Left lung (tissue), 10 donors: ENCODE results near the gene RYR2. TPM values are rescaled to one million over a fixed set of nuclear protein-coding genes. Genes with fewer than 3 reads are reported as not detected.

Source experiments
- ATAC-seq: fragments of 200-7000 bp; cut with Tn5 transposase; one replicate; pipeline ENCODE4 v1.9.1; 2020; ENCODE audit warnings: moderate library complexity
- DNase-seq, 4 donors: peaks; one replicate each; pipeline ENCODE4 v3.0.0-alpha.2; 2013 to 2020
- H3K27ac ChIP-seq, 2 donors: fragments of 200-600 bp; sonication (generic) in 1 of 2; one replicate each; pipeline versions ENCODE4 v1.5.0 to v1.8.0; 2020 to 2021
- H3K27me3 ChIP-seq, 2 donors: fragments of 200-600 bp; sonication (generic) in 1 of 2; one replicate each; pipeline versions ENCODE4 v1.5.0 to v1.8.0; 2020 to 2021
- H3K36me3 ChIP-seq, 2 donors: fragments of 200-600 bp; sonication (generic) in 1 of 2; one replicate each; pipeline versions ENCODE4 v1.5.0 to v1.8.0; 2020 to 2021
- H3K4me1 ChIP-seq, 2 donors: fragments of 200-600 bp; one replicate each; pipeline ENCODE4 v1.8.0; 2021
- H3K4me3 ChIP-seq, 2 donors: fragments of 200-600 bp; sonication (generic) in 1 of 2; one replicate each; pipeline versions ENCODE4 v1.5.0 to v1.8.0; 2020 to 2021; ENCODE audit warnings: mild to moderate bottlenecking in 1 of 2
- H3K9me3 ChIP-seq, 2 donors: fragments of 200-600 bp; sonication (generic) in 1 of 2; one replicate each; pipeline versions ENCODE4 v1.5.0 to v1.8.0; 2020 to 2021
- CTCF ChIP-seq, 2 donors: fragments of 200-600 bp; sonication (generic) in 1 of 2; IDR thresholded peaks; one replicate each; pipeline versions ENCODE4 v1.5.0 to v1.8.0; 2021; ENCODE audit warnings: antibody characterized with exemption in 2 of 2
- intact Hi-C, 2 donors: fragments of 100-400 bp; cut with DNase I; formaldehyde crosslinking; loops; one replicate each; pipeline versions ENCODE4 v1.11.2 to v1.14.2; 2022
- polyA plus RNA-seq, 6 donors: library from polyadenylated mRNA; unstranded; fragments of 120-200 nt; gene quantifications; one replicate each; pipeline ENCODE4 v1.2.1, GENCODE V29; 2013; ENCODE audit not compliant: insufficient read length in 6 of 6
- total RNA-seq, 2 donors: library from RNA; stranded (reverse); fragmentation: NEBNext Ultra II Directional; extraction: Animal tissue kit (Norgen Biotek cat#: 25700); gene quantifications; one replicate each; pipeline ENCODE4 v1.2.1, GENCODE V29; 2021
- donor health status: DM: no; HTN: yes; CAD: no.
- donor health status: DM: no; HTN: no; CAD: no.

RYR2 gene
- total and polyA plus RNA-seq, 8 donors, result 4.7 to 10.3 (median 7.6) TPM

- TF ChIP-seq CTCF (IDR thresholded peaks at IDR 0.05), result no peak
These were observed 511.1 kb downstream of the RYR2 start for GRCh38 chr1:237553078-237553477.

GRCh38 chr1:237556911-237557310 lies 514.9 kb downstream of the RYR2 start:
- no peak for ATAC-seq
- TF ChIP-seq CTCF (IDR thresholded peaks at IDR 0.05), result no peak
- intact Hi-C loops, result no loop called here
- H3K4me3 ChIP-seq, result no peak overlapping the region
- DNase-seq, result no peak
- no peak overlapping the region for H3K27ac ChIP-seq
- H3K36me3 ChIP-seq, result no peaks in the 10 kb centered on the region
- H3K9me3 ChIP-seq, result no peaks in the 10 kb centered on the region
- H3K27me3 ChIP-seq, result no peaks in the 10 kb centered on the region
- no peaks in the 10 kb centered on the region for H3K4me1 ChIP-seq

More at GRCh38 chr1:237553078-237553477, 511.1 kb downstream of the RYR2 start:
- no peaks in the 10 kb centered on the region for H3K9me3 ChIP-seq
- DNase-seq (no peak), ATAC-seq (no peak)
- no peak overlapping the region for H3K4me3 ChIP-seq
- no peaks in the 10 kb centered on the region for H3K36me3 ChIP-seq
- H3K27ac ChIP-seq, result no peak overlapping the region
- intact Hi-C loops, result no loop called here
- H3K27me3 ChIP-seq, result no peaks in the 10 kb centered on the region
- H3K4me1 ChIP-seq, result no peaks in the 10 kb centered on the region

- intact Hi-C loops, result no loop called here
- peak; percentile 64 for ATAC-seq
- Histone ChIP-seq H3K4me1 (no peaks in the 10 kb centered on the region), H3K9me3 (no peaks in the 10 kb centered on the region), H3K36me3 (no peaks in the 10 kb centered on the region), H3K4me3 (no peak overlapping the region), H3K27ac (no peak overlapping the region), H3K27me3 (no peaks in the 10 kb centered on the region)
- peak in 2 of 4 donors; percentile 55 to 66 for DNase-seq
- peak; percentile 43 to 66 for TF ChIP-seq CTCF (IDR thresholded peaks at IDR 0.05)
These were observed 520.3 kb downstream of the RYR2 start for GRCh38 chr1:237562242-237562823.

GRCh38 chr1:237565236-237565635 lies 523.3 kb downstream of the RYR2 start:
- no peaks in the 10 kb centered on the region for H3K9me3 ChIP-seq
- DNase-seq (no peak), ATAC-seq (no peak)
- H3K4me3 ChIP-seq, result no peak overlapping the region
- no peaks in the 10 kb centered on the region for H3K36me3 ChIP-seq
- no peak overlapping the region for H3K27ac ChIP-seq
- TF ChIP-seq CTCF (IDR thresholded peaks at IDR 0.05), result no peak
- no peaks in the 10 kb centered on the region for H3K27me3 ChIP-seq
- H3K4me1 ChIP-seq, result no peaks in the 10 kb centered on the region
- intact Hi-C loops, result no loop called here

GRCh38 chr1:237566581-237566980 lies 524.6 kb downstream of the RYR2 start:
- no peak for ATAC-seq

More at GRCh38 chr1:237566581-237566980, 524.6 kb downstream of the RYR2 start:
- H3K4me3 ChIP-seq, result no peak overlapping the region
- no peak for DNase-seq
- H3K27me3 ChIP-seq, result no peaks in the 10 kb centered on the region
- H3K27ac ChIP-seq, result no peak overlapping the region
- no peak for TF ChIP-seq CTCF (IDR thresholded peaks at IDR 0.05)
- intact Hi-C loops, result no loop called here
- no peaks in the 10 kb centered on the region for H3K9me3 ChIP-seq
- no peaks in the 10 kb centered on the region for H3K36me3 ChIP-seq
- no peaks in the 10 kb centered on the region for H3K4me1 ChIP-seq
